ENCODE data around the gene TMEM140.

GRCh38 chr7:135213831-135214230, 66.0 kb downstream of the TMEM140 start:
- no peak for TF ChIP-seq CTCF (IDR thresholded peaks at IDR 0.05 in 4 of 5, conservative IDR thresholded peaks at IDR 0.05 in 1 of 5)
- TF ChIP-seq POLR2A (IDR thresholded peaks at IDR 0.05), result no peak

All from gastrocnemius medialis (tissue), 4 donors.